HG02588 (cell line): ENCODE measurements around the gene CLTCL1.

Experiments
- ATAC-seq: cut with Tn5 transposase; IDR thresholded peaks from one replicate; pipeline ENCODE4 v1.9.1; 2021; ENCODE audit warnings: mild to moderate bottlenecking, moderate library complexity; ENCODE audit not compliant: unreplicated experiment

CLTCL1 gene

DNA sequence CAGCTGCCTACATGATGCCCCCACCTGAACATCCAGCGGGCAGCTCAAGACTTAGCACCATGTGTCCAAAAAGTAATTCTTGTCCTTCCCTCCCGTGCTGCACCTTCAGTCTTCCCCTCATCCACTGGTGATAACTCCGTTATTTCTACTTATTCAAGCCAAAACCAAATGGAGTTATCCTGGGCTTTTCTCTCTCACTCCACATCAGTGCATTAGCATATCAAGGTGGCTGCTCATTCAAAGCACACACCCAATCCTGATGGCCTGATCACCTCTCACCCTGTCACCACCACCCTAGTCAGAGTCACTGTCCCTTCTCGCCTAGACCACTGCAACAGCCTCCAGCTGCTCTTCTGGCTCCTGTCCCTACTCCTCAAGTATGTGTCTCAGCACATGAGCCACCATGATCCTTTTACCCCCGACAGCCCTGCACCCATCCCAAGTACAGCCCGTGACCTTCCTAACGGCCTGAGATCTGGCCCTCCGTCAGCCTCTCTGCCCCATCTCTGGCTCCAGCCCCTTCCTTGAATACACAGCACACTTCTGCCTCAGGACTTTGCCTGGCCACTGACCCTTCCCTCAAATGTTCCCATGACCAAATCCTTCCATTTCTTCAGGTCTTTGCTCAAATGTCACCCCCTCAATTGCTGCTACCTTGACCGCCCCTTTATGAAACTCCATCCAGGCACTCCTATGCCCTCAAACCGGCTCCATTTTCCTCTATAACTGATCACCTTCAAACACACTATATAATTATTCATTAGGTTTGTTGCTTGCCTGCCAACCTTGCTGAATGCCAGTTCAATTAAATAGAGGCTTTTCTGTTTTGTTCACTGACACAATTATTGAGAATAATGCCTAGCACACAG, 93.3 kb downstream of the CLTCL1 start:
- no peak for ATAC-seq

DNA sequence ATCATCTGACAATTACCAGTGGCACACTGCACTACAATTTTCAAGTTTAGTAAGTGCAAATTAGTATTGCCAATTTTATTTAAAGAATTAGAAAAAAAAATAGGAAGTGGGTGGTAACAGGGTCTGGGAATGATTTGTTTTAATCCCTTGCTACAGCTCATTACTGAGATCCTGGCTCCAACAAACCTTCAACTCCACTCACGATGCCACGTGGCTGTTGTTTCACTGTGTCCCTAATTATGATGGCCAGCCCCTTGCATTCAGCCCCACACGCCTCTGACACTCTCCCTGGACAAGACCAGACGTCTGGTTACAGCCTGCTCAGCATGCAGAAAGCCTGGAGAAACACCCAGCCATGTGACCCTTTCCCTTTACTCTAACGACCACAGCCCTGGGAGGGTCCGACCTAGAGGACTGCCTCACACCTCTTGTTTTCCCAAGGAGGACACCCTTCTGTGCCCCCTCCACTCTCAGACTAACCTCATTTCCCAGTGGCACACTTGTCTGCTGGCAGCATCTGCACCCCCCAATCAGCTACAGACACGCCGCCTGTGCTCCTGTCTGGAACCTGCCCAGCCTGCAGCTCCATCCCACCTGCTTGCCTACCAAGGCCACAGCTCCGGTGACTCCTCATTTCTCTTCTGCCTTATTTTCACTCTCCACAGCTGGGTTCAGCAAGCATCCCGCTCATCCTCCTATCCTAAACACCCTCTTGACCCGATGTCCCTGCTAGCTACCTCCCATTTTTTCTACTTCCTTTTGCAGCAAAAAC, 94.5 kb downstream of the CLTCL1 start:
- no peak for ATAC-seq

DNA sequence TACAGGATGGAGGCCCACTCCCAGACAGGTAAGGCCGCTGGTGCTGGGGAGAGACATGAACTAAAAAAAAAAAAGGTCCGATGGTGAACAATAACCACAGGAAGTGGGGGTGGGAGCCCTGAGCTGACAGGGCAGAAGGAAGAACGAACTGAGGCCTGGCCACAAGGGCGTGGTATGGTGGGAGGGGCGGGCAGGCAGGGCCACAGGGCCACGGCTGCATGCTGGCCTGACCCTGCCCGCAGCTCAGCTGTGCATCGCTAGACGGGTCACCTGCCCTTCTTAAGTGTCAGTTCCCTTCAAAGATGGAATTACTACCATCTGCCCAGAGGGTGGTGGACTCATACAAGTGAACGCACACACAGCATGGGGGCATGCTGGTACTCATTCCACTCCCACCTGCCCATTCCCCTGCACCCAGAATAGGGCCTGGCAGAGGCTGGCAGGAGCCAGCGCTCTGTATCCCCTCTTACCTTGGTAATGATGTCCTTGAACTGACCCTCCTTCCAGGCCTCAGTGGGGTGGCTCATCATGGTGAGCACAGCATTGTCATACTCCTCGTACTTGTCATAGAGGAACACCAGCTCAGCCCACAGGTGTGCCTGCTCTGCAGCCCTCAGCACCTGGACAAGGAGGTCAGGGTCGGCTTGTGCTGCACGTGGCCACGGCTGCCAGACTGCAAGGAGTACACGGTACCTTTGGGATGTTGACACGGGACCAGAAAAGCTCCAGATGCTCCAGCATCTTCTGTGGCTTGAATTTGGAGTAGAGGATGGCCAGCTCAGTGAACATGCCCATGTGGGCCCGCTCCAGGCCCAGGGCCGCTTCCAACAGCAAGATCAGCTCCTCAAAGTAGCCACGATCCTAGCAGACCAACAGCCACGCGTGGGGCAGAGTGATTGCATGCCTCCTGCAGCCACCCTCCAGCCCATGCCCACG, 95.5 kb downstream of the CLTCL1 start:
- no peak for ATAC-seq

DNA sequence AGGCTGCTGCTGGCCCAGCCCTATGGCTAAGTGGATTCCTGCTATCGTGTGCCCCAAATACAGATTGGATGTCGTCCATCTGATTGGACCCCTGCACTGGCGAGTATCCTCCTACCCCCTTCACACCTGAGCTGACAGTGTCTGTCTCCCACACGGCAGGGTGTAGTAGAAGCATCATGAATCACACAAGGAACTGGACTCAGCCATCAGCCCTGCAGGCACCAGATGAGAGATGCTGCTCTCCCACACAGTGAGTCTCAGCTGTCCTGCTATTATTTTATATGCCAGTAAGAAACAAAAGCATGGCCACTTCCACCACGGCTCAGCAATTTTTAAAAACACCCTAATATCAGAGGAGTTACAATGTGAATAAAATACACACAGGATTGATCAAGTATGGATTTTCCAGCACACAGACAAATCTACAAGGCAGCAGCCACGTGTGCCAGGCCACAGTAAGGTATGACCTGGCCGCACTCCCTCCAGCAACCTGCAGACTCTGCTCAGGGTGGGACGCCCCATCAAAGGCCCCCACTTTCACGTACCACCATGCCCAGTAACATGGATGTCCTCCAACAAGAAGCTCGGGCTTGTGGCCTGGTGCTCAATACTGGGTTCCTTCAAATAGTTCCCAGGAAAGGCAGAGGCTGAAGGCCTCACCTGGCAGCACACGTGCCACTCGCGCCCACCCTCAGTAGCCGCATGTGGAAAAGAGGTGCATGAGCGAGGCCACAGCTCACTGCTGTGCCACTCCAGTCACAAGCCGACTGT, 96.6 kb downstream of the CLTCL1 start:
- no peak for ATAC-seq

DNA sequence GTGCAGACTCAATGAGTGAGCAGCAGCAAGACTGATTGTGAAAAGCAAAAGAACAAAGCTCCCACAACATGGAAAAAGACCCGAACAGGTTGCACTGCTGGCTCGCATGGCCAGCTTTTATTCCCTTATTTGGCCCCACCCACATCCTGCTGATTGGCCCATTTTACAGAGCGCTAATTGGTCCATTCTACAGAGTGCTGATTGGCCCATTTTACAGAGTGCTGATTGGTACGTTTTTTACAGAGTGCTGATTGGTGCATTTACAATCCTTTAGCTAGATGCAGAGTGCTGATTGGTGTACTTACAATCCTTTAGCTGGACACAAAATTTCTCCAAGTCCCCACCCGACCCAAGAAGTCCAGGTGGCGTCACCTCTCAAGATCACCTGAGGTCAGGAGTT, 97.6 kb downstream of the CLTCL1 start:
- ATAC-seq: no peak

DNA sequence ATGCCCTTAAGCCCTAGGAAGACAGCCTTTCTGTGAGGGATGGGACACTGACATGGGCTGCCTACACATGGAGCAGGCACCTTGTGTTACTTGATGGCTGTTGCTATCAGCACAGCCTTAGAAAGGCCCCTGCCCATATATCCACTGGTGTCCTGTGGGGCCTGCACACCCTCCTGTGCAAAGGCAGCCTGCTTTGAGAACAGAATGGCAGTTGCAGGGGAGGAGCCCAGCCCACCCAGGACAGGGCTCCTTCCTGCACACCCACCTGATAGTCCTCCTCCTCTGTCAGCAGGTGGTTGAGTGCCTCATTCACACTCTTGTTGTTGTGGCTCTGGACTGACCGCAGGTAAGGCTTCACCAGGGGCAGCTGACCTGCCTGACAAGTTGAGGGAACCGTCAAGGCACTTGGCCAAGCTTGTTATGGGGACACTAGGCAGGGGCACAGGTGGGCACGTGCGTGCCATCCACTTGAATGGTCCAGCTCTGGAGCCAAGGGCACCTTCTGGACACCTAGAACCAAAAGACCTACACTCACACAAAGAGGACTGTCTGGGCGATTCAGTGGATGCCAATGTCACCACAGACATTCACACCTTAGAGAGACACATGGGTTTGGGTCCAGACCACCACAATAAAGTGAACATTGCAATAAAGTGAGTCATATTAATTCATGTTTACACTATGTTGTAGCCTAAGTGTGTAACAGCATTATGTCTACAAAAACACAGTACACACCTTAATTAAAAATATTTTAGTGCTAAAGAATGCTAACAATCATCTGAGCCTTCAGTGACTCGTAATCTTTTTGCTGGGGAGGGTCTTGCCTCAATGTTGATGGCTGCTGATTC, 103.6 kb downstream of the CLTCL1 start:
- ATAC-seq: no peak

DNA sequence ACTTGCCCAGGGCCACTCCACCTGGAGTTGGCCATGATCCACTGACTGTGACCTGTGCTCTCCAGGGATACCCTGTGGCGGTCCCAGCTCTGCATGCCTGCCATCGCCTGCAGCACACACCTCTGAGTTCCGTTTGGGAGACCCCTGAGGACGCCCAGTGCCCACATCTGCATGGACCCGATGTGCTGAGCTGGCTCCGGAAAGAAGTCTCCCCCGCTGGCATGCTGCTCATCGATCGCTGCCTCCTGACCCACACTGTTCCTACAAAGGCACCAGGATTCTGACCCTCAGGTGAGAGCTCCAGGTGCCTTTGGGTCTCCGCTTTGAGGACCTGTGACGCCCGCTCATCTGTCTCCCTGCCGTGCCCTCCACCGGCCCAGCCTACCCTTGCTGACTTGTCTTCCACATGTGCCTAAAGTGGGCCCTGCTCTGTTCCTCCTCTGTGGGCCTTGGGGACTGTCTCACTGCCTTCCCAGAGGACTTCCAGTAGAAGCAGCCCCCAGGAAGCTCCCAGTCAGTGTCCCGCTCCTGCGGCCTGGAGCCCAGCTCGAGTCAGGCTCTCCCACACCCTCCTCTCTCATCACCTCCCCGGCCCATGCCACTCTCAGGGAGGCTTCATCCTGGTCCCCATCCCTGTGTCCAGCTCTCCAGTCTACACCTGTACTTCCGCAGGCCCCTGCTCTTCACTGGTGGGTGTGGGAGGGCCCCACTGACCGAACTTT, 107.1 kb downstream of the CLTCL1 start:
- no peak for ATAC-seq

DNA sequence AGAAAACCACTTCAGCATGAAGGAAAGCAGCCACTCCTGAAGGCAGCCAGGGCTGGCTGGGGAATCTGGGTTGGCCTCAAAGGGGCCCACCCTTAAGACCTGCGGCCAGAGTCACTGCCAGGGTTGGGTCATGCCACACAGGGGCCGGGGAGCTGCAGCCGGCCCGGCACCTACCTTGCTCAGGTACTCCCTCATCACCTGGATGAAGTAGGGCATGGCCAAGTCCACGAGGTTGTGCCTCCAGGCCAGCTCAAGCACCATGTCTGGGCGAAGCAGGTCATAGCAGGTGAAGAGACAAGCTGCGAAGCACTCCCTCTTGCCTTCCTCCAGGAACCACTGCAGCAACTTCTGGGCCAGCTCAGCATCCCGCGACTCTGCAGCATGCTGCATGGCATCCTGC, 108.3 kb downstream of the CLTCL1 start:
- ATAC-seq: no peak

DNA sequence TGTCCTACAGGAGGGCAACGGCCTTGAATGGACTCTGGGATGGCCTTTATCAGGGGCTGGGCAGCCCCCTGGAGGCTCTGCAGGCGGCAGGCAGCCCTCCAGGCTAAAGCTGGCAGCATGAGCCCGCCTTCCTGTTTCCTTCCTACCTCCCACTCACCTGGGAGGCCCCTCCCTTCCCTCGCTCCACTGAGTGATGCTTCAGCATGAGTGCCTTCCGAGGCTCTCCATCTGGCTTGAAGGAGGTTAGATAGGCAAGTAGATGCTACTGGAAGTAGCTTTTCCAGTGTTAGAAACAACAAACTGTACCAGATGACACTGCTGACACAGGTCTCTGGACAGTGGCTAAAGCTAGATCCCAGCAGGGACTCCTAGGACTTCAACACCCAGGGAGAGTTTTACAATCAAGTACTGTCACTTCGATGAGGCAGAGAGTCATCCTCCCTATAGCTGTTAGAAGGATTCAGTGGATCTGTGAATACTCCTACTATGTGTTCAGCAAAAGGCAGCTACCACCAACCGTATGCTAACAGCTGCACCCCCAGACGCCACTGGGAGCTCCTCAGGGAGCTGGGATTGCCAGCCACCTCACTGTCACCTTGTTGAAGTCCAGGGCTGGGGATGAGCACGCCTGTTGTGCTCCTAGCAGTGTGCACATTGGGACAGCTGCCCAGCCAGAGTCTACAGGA, 108.9 kb downstream of the CLTCL1 start:
- no peak for ATAC-seq

DNA sequence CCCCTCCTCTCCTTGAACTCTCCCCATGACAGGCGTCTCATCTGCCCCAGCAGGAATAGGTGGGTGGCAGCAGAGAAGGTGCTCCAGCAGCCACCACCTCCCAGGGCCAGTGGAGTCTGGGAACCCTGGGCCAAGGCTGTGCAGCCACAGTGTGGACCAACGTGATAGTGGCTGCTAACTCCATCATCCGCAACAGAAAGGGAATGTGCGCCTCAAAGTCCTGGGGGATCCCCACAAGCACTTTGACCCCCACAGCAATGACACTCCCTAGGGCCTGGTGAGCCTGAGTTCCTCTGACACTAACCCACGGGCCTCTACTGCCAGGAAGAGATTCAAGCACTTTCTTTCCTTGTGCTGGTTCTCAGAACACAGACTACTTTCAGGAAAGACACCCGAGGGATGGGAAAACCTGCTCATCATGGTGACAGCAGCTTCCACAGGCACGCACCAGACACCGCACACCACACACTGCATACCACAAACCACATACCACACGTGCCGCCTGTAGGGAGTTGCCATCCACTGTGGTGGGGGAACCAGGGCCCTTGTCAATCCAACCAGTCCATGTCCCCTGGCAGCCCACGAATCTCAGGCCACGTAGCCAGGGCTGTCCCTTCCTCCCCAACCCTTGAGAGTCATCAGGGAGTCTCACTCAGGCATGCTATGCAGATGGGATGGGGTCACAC, 109.6 kb downstream of the CLTCL1 start:
- no peak for ATAC-seq

DNA sequence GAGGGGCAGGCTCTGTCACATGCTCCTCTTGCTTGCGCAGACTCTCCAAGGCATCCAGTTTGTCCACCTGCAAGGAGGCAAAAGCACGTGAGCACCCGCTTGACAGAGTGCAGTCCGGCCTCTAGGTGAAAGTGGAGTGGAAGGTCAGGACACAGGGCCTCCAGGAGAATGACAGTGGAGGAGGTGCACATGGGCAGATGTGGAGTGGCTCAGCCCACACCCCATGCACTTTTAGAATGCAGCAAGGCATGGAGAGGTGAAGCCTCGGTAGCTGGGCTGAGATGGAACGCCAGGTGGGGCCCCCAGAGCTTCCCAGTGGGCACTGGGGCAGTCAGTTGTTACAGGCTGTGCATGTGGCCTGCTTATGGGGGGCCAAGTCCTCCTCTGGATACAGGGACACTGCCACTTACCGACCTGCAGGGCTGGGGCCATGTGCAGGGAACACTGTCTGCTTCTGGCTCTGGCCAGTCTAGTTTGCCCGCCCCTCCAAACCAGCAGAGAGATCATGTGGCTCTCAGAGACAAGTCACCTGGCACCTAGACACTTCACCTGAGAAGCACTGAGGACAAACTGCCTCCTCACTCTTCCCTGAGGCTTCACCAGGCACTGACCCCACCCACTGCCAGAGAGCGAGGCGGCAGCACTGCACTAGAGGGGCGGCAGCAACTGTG, 110.6 kb downstream of the CLTCL1 start:
- no peak for ATAC-seq

DNA sequence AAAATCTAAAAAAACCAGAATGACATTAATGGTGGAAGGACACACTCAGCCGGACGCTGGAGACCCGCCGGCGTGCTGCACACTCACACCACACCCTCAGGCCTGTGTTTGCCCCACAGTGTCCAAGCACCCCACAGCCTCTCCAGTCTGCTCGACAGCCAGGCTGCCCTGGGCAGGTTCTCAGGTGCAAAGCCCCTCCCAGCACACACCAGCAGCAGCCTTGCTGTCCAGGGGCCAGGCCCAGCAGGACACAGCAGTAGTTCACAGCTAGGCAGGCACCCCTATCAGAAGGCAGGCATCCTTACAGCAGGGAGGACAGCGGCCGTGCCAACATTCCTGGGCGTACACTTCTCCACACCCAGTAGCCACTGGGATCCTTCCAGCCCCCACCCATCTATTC, 111.3 kb downstream of the CLTCL1 start:
- ATAC-seq: no peak

DNA sequence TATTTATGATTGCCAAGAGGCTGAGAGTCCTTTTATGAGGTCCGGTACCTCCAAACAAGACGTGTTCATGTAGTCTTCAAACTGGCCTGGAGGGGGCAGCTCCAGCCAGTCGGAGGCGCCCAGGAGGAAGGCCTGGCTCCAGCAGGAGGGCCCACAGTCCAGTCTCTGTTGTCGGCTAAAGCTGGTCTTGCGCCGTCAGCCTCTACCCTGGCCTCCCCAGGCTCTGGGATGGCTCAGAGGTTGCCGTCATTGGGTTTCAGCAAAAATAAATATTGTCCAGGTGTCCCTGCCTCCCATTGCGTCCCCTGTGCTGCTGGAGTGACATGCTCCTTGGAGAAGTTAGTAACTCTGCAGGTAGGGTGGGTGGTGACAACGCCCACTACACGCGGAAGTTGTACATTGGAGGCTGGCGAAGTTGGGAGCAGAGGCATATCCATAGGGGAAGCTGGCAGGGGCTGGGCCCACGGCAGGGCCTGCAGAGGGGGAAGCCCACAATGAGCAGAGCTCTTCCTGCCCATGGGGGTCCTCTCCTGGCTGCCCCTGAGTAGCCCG, 111.9 kb downstream of the CLTCL1 start:
- no peak for ATAC-seq

DNA sequence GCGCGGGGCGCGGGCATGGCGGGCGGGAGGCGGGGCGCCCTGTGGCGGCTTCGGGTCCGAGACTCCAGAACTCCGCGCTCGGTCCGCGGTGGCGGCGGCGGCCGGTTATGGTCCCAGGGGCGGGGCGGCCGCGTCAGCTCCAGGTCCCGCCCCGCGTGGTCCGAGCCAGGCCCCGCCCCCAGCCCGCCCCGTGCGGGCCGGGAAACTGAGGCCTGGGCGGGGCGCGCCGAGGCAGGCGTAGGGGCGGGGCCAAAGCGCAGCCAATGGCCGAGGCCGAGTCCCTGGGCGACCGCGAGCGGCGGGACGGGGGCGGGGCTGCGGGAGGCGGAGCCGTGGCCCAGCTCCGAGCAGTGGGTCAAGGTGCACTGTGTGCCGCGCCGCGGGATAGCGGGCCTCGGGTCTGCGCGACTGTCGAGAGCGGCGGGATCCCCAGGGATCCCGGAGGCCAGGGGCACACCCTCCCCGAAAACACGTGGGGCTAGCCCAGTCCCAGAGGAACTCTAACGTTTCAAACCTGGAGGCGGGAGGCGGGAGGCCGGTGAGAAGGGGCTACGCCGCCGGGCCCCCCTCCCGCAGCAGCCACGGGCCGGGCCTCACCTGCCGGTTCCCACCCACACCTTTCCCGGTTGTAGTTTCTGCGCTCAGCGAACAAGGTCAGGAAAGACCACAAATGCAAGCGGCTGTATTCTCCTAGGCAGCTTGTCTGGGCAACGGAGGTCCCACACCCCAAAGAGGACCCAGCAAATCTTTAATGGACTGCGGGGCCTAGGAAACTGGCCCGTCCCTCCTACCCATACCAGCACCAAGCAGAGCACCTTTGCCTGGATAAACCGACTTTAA, 112.6 kb downstream of the CLTCL1 start, which contains the start of gene SLC25A1:
SLC25A1 (minus strand) TSS at position 80 of the 840 bp plus-strand sequence; CDS start at position 17, 63 bp downstream.
- ATAC-seq: peak; percentile 64

DNA sequence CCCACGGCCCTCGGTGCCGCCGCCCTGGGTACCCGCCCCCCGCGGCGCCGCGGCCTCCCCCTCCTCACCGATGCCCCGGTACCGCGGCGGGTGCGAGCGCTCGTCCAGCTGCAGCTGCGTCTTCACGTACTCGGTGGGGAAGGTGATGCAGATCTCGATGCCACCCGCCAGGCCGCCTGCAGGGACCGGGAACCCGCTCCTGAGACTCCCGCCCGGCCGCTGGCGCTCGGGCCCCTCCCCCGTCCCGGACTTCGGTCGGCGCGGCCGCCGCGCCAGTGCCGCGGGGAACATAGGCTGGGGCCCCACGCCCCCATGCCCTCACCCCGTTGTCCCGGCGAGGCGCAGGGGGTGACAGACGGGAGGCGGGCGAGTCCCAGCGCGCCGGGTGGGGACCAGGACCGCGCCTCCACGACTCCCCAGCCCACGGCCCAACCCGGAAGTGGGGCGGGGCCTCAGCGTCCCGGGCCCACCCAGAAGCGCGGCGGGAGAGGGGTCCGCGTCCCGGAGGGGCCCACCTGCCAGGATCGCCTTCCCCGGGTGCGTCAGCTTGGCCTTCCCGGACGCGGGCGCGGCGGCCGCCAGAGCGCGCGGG, 113.4 kb downstream of the CLTCL1 start:
- ATAC-seq: peak; percentile 33
